Measurements from ENCODE around the gene IDUA. TPM values are rescaled to one million over a fixed set of nuclear protein-coding genes. Genes with fewer than 3 reads are reported as not detected.

Gene IDUA
- total and polyA plus RNA-seq, 7 donors: 1.2 to 15.2 (median 7.3) TPM

GRCh38 chr4:947491-947971 is 39.3 kb upstream of the IDUA start:
- peak; percentile 46 for DNase-seq
- Histone ChIP-seq H3K4me3 (no peak overlapping the region), H3K27me3 (no peaks in the 10 kb centered on the region), H3K36me3 (peaks cover 0 to 11% (median 0%) of the 10 kb centered on the region in 4 donors), H3K9me3 (no peaks in the 10 kb centered on the region), H3K4me1 (peaks cover 0 to 8% (median 3%) of the 10 kb centered on the region in 4 donors), H3K27ac (no peak overlapping the region)
- intact Hi-C loops (cut with DNase I): no loop called here
- TF ChIP-seq, protein P1, sequence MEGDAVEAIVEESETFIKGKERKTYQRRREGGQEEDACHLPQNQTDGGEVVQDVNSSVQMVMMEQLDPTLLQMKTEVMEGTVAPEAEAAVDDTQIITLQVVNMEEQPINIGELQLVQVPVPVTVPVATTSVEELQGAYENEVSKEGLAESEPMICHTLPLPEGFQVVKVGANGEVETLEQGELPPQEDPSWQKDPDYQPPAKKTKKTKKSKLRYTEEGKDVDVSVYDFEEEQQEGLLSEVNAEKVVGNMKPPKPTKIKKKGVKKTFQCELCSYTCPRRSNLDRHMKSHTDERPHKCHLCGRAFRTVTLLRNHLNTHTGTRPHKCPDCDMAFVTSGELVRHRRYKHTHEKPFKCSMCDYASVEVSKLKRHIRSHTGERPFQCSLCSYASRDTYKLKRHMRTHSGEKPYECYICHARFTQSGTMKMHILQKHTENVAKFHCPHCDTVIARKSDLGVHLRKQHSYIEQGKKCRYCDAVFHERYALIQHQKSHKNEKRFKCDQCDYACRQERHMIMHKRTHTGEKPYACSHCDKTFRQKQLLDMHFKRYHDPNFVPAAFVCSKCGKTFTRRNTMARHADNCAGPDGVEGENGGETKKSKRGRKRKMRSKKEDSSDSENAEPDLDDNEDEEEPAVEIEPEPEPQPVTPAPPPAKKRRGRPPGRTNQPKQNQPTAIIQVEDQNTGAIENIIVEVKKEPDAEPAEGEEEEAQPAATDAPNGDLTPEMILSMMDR (IDR thresholded peaks at IDR 0.05): no peak
- TF ChIP-seq EP300 (IDR thresholded peaks at IDR 0.05) (no peak), POLR2AphosphoS5 (IDR thresholded peaks at IDR 0.05) (no peak), POLR2A (IDR thresholded peaks at IDR 0.05) (no peak)
- WGBS, 2 donors: 92% methylated on average over 19 of the region's 19 CpGs

- DNase-seq: peak; percentile 58
- Histone ChIP-seq H3K27ac (no peak overlapping the region), H3K4me1 (peaks cover 0 to 8% (median 3%) of the 10 kb centered on the region in 4 donors), H3K9me3 (no peaks in the 10 kb centered on the region), H3K27me3 (no peaks in the 10 kb centered on the region), H3K36me3 (peaks cover 0 to 14% (median 3%) of the 10 kb centered on the region in 4 donors), H3K4me3 (no peak overlapping the region)
- TF ChIP-seq POLR2A (IDR thresholded peaks at IDR 0.05): no peak
- TF ChIP-seq, protein P1 (IDR thresholded peaks at IDR 0.05): no peak
- TF ChIP-seq POLR2AphosphoS5 (IDR thresholded peaks at IDR 0.05): no peak
- no peak for TF ChIP-seq EP300 (IDR thresholded peaks at IDR 0.05)
- intact Hi-C loops (cut with DNase I): no loop called here
- WGBS, 2 donors: 56 to 77% methylated on average over 33 of the region's 33 CpGs
Observed at GRCh38 chr4:948101-948935, 38.5 kb upstream of the IDUA start.

DNA sequence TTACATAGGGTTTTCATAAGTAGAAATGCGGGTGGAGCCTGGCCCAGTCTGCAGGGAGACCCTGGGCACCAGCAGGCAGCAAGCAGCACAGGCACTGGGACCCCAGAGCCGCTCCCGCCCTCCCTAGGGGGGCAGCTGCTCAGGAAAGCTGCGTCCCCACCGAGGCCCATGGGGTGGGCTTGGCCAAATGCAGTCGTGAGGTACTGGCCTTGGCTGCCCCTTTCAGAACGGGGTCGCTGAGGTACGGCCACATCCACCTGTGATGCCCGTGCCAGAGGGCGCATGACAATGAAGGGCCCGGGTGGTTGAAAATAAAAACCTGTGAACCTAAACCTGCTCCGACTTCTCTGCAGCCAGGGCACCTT is 37.9 kb upstream of the IDUA start:
- Histone ChIP-seq H3K9me3 (no peaks in the 10 kb centered on the region), H3K4me3 (no peak overlapping the region), H3K4me1 (peaks cover 0 to 8% (median 3%) of the 10 kb centered on the region in 4 donors), H3K36me3 (peaks cover 0 to 20% (median 8%) of the 10 kb centered on the region in 4 donors), H3K27me3 (no peaks in the 10 kb centered on the region), H3K27ac (no peak overlapping the region)
- intact Hi-C loops (cut with DNase I): no loop called here
- DNase-seq: peak; percentile 41
- no peak for TF ChIP-seq EP300 (IDR thresholded peaks at IDR 0.05)
- TF ChIP-seq, protein P1 (IDR thresholded peaks at IDR 0.05): no peak
- TF ChIP-seq POLR2A (IDR thresholded peaks at IDR 0.05): no peak
- TF ChIP-seq POLR2AphosphoS5 (IDR thresholded peaks at IDR 0.05): no peak
- WGBS, 2 donors: 92 to 95% methylated on average over 13 of the region's 13 CpGs

- 94% methylated on average over 20 of the region's 20 CpGs for WGBS, 2 donors
- Histone ChIP-seq H3K36me3 (peaks cover 0 to 28% (median 9%) of the 10 kb centered on the region in 4 donors), H3K27ac (no peak overlapping the region), H3K9me3 (no peaks in the 10 kb centered on the region), H3K27me3 (no peaks in the 10 kb centered on the region), H3K4me1 (peaks cover 0 to 8% (median 3%) of the 10 kb centered on the region in 4 donors), H3K4me3 (no peak overlapping the region)
- TF ChIP-seq, protein P1 (IDR thresholded peaks at IDR 0.05): no peak
- no peak for TF ChIP-seq EP300 (IDR thresholded peaks at IDR 0.05)
- no peak for TF ChIP-seq POLR2AphosphoS5 (IDR thresholded peaks at IDR 0.05)
- no peak for TF ChIP-seq POLR2A (IDR thresholded peaks at IDR 0.05)
- intact Hi-C loops (cut with DNase I): no loop called here
- DNase-seq: no peak
Observed at GRCh38 chr4:949656-950055, 37.2 kb upstream of the IDUA start.
